ENCODE measurements around the gene MAP3K7. TPM values are rescaled to one million over a fixed set of nuclear protein-coding genes. Genes with fewer than 3 reads are reported as not detected.
A peak's percentile ranks its signal among the peaks of the same experiment; 100 is the strongest.
"Not testable (repeated sequence)": the region's sequence is repeated elsewhere in the genome, so short reads cannot be mapped to it uniquely, and the experiment has no call there.

Gene MAP3K7
- total RNA-seq, 2 donors from 2014 or later, result 25.2 to 32.6 TPM

- Mint-ChIP-seq H3K36me3 (peaks cover 46% of the 10 kb centered on the region), H3K4me1 (ENCODE audit: low read depth in 2 of 2) (peaks cover 30 to 48% of the 10 kb centered on the region in 2 donors)
- not testable (repeated sequence) for H3K27ac Mint-ChIP-seq; DNase-seq (ENCODE audit: low spot score); ATAC-seq; H3K9me3 Mint-ChIP-seq; H3K4me3 Mint-ChIP-seq; H3K27me3 Mint-ChIP-seq
Observed at GRCh38 chr6:90567682-90568081, 19.2 kb downstream of the MAP3K7 start.

DNA sequence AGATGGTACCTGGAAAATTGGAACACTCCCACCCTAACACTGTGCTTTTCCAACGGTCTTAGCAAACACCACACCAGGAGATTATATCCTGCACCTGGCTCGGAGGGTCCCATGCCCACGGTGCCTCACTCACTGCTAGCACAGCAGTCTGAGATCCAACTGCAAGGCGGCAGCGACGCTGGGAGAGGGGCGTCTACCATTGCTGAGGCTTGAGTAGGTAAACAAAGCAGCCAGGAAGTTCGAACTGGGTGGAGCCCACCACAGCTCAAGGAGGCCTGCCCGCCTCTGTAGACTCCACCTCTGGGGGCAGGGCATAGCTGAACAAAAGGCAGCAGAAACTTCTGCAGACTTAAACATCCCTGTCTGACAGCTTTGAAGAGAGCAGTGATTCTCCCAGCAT lies 24.5 kb downstream of the MAP3K7 start:
- H3K36me3 Mint-ChIP-seq, result peaks cover 43% of the 10 kb centered on the region
- H3K4me3 Mint-ChIP-seq; H3K9me3 Mint-ChIP-seq; ATAC-seq; H3K27me3 Mint-ChIP-seq; DNase-seq (ENCODE audit: low spot score): not testable (repeated sequence)
- H3K4me1 Mint-ChIP-seq (ENCODE audit: low read depth in 2 of 2), result peaks cover 34 to 37% of the 10 kb centered on the region in 2 donors
- peak overlapping the region in 1 of 2 donors; percentile 64 for H3K27ac Mint-ChIP-seq

GRCh38 chr6:90559931-90560330 lies 26.9 kb downstream of the MAP3K7 start:
- ATAC-seq, result no peak
- peaks cover 29% of the 10 kb centered on the region for H3K36me3 Mint-ChIP-seq

GRCh38 chr6:90557006-90557405 lies 29.9 kb downstream of the MAP3K7 start:
- peaks cover 10 to 11% of the 10 kb centered on the region in 2 donors for H3K4me1 Mint-ChIP-seq (ENCODE audit: low read depth in 2 of 2)
- no peak overlapping the region for H3K27ac Mint-ChIP-seq
- H3K9me3 Mint-ChIP-seq, result no peaks in the 10 kb centered on the region
- no peak for ATAC-seq
- peaks cover 8% of the 10 kb centered on the region for H3K36me3 Mint-ChIP-seq
- no peak for DNase-seq (ENCODE audit: low spot score)
- H3K4me3 Mint-ChIP-seq, result no peak overlapping the region
- no peaks in the 10 kb centered on the region for H3K27me3 Mint-ChIP-seq

More at GRCh38 chr6:90559931-90560330, 26.9 kb downstream of the MAP3K7 start:
- H3K4me3 Mint-ChIP-seq, result peak overlapping the region; percentile 10
- peak overlapping the region; percentile 7 to 71 for H3K27ac Mint-ChIP-seq
- H3K9me3 Mint-ChIP-seq, result peaks cover 4% of the 10 kb centered on the region
- H3K4me1 Mint-ChIP-seq (ENCODE audit: low read depth in 2 of 2), result peaks cover 31 to 35% of the 10 kb centered on the region in 2 donors
- no peak for DNase-seq (ENCODE audit: low spot score)
- no peaks in the 10 kb centered on the region for H3K27me3 Mint-ChIP-seq

GRCh38 chr6:90547991-90548390 lies 38.9 kb downstream of the MAP3K7 start:
- Mint-ChIP-seq H3K4me1 (ENCODE audit: low read depth in 2 of 2) (peaks cover 0 to 2% of the 10 kb centered on the region in 2 donors), H3K36me3 (peaks cover 37% of the 10 kb centered on the region), H3K27me3 (no peaks in the 10 kb centered on the region)

GRCh38 chr6:90547079-90547478 lies 39.8 kb downstream of the MAP3K7 start:
- no peaks in the 10 kb centered on the region for H3K27me3 Mint-ChIP-seq
- no peaks in the 10 kb centered on the region for H3K9me3 Mint-ChIP-seq
- DNase-seq (ENCODE audit: low spot score), result no peak
- no peak overlapping the region for H3K4me3 Mint-ChIP-seq
- peaks cover 37% of the 10 kb centered on the region for H3K36me3 Mint-ChIP-seq
- peaks cover 0 to 2% of the 10 kb centered on the region in 2 donors for H3K4me1 Mint-ChIP-seq (ENCODE audit: low read depth in 2 of 2)
- ATAC-seq, result no peak
- no peak overlapping the region for H3K27ac Mint-ChIP-seq

More at GRCh38 chr6:90547991-90548390, 38.9 kb downstream of the MAP3K7 start:
- Mint-ChIP-seq H3K4me3 (no peak overlapping the region), H3K9me3 (no peaks in the 10 kb centered on the region), H3K27ac (no peak overlapping the region)
- no peak for ATAC-seq
- no peak for DNase-seq (ENCODE audit: low spot score)

DNA sequence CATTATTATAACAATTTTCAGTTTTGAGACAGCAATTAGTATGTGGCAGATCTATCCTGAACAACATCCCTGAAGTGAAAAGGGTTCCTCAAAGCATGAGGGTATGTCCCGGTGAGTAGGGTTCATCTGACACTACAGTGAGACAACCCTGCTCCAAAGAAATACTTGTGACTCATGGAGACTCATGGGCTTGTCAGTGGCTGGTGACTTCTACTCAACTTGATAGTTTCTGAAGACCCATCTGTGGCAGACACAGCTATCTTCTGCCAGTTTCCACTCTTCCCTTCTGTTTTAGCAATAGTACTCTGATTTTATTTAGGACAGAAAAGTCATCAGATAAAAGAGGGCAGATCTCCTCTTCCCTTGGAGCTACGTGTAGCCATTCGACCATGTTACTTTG lies 41.4 kb downstream of the MAP3K7 start:
- H3K9me3 Mint-ChIP-seq, result no peaks in the 10 kb centered on the region
- H3K4me3 Mint-ChIP-seq, result no peak overlapping the region
- DNase-seq (ENCODE audit: low spot score) (no peak), ATAC-seq (no peak)
- H3K4me1 Mint-ChIP-seq (ENCODE audit: low read depth in 2 of 2), result peaks cover 0 to 2% of the 10 kb centered on the region in 2 donors
- no peak overlapping the region for H3K27ac Mint-ChIP-seq
- H3K36me3 Mint-ChIP-seq, result peaks cover 37% of the 10 kb centered on the region
- H3K27me3 Mint-ChIP-seq, result no peaks in the 10 kb centered on the region

- H3K27me3 Mint-ChIP-seq, result no peaks in the 10 kb centered on the region
- peaks cover 37% of the 10 kb centered on the region for H3K36me3 Mint-ChIP-seq
- H3K27ac Mint-ChIP-seq, result no peak overlapping the region
- H3K4me1 Mint-ChIP-seq (ENCODE audit: low read depth in 2 of 2), result peaks cover 0 to 2% of the 10 kb centered on the region in 2 donors
- H3K4me3 Mint-ChIP-seq, result no peak overlapping the region
- ATAC-seq (no peak), DNase-seq (ENCODE audit: low spot score) (no peak)
- H3K9me3 Mint-ChIP-seq, result no peaks in the 10 kb centered on the region
Observed at GRCh38 chr6:90544741-90545140, 42.1 kb downstream of the MAP3K7 start.

DNA sequence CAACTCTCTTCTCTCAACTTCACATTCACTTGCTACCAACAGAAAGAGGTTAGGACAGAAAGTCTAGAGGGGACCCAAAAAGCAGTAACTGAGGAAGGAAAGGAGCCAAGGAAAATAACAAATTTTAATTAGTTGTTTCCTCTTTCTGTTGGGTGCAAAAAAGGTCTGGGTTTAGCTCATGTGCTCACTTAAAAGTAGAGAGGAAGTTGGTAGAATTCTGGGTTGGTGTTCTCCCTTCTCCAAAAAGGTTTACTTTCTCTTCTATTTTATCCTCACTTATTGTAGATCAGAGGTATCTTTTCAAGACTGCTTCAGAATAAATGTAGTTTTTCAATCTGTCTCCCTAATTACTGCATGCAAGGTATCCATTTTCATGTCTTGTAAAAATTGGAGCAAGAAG lies 42.8 kb downstream of the MAP3K7 start:
- Mint-ChIP-seq H3K36me3 (peaks cover 33% of the 10 kb centered on the region), H3K4me3 (no peak overlapping the region), H3K4me1 (ENCODE audit: low read depth in 2 of 2) (peaks cover 0 to 2% of the 10 kb centered on the region in 2 donors), H3K27me3 (no peaks in the 10 kb centered on the region), H3K27ac (no peak overlapping the region), H3K9me3 (no peaks in the 10 kb centered on the region)
- ATAC-seq, result no peak
- no peak for DNase-seq (ENCODE audit: low spot score)

DNA sequence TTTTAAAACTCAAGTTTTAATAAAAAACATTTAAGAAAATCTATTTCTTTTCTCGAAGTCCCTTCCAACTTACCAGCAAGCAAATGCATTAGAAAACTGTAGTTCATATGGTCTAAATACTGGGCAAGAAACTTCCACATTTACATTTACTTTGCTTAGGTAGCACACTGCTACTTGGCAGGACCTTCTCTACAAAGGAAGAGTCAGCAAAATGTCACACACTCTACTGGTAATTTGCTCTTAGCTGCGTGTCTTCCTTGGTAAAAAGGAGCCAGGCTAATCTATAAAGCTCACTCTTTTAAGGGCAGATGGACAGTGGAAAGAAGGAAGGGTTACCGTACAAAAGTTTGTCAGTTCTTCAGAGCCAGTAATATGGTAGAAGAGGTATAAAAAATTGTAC lies 45.7 kb downstream of the MAP3K7 start:
- Mint-ChIP-seq H3K27me3 (no peaks in the 10 kb centered on the region), H3K4me1 (ENCODE audit: low read depth in 2 of 2) (peaks cover 0 to 2% of the 10 kb centered on the region in 2 donors), H3K36me3 (peaks cover 20% of the 10 kb centered on the region), H3K27ac (peak overlapping the region in 1 of 2 donors; percentile 15), H3K4me3 (no peak overlapping the region), H3K9me3 (no peaks in the 10 kb centered on the region)
- no peak for ATAC-seq
- DNase-seq (ENCODE audit: low spot score), result no peak

DNA sequence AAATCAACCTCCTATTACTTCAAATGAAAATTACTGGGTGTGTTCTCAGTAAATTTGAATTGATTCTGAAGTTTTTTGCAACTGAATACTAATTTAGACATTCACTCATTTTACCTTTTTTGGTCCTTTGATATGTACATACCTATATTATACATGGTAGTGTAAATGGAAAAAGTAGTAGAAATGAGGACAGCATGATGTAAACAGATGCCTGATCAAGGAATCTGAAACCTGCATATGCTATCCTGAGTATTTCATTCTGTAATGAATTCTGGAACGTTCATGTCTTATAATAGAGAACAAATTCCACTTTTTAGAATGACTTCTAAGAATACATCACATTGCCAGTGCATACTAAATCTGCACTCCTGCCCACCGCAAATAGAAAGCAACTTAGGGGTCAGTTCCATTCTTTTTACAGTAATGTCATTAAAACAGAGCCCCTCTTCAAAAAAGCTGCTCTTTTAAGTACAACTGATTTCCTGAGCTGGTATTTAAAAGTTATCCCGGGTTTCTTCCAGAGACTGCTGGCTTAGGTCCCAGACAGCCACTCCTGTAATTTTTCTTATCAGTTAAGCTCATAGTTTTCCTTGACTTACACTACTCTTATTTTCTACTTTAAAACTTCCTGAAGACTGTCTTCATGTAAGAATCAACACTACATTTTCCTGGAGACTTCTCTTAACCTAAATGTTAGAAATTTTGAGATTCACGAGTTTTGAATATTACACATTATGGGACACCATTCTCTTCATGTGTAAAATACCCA lies 48.4 kb downstream of the MAP3K7 start:
- no peaks in the 10 kb centered on the region for H3K27me3 Mint-ChIP-seq
- DNase-seq (ENCODE audit: low spot score), result no peak
- H3K27ac Mint-ChIP-seq, result no peak overlapping the region
- no peak for ATAC-seq
- no peaks in the 10 kb centered on the region for H3K9me3 Mint-ChIP-seq
- H3K4me1 Mint-ChIP-seq (ENCODE audit: low read depth in 2 of 2), result peaks cover 10% of the 10 kb centered on the region in 2 donors
- peaks cover 5% of the 10 kb centered on the region for H3K36me3 Mint-ChIP-seq
- H3K4me3 Mint-ChIP-seq, result no peak overlapping the region

DNA sequence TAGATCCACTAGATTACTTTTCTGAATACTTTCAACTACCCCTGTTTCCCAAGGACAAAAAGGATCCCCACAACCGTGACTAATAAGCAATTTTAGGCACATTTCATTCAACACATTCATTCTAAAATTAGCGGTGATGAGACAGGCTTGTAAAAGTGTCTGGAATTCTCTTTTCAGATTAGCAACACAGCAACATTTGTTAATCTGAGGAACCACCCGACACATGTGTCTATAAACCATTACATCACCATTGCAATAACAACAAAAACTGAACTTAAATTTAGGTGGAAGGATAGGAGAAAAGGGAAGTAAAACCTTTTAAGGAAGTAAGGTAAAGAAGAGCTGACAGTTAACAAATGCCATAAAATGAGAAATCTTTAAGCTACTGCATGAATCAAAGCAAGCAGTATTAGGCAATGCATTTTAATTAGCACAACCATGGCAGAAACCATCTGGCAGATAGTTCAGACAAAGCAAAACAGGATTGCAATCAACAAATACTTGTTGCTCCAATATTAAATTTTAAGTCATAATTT lies 49.1 kb downstream of the MAP3K7 start:
- Mint-ChIP-seq H3K9me3 (no peaks in the 10 kb centered on the region), H3K27me3 (no peaks in the 10 kb centered on the region), H3K4me3 (no peak overlapping the region), H3K4me1 (ENCODE audit: low read depth in 2 of 2) (peaks cover 16 to 17% of the 10 kb centered on the region in 2 donors), H3K27ac (no peak overlapping the region), H3K36me3 (peaks cover 5% of the 10 kb centered on the region)
- ATAC-seq (no peak), DNase-seq (ENCODE audit: low spot score) (no peak)

DNA sequence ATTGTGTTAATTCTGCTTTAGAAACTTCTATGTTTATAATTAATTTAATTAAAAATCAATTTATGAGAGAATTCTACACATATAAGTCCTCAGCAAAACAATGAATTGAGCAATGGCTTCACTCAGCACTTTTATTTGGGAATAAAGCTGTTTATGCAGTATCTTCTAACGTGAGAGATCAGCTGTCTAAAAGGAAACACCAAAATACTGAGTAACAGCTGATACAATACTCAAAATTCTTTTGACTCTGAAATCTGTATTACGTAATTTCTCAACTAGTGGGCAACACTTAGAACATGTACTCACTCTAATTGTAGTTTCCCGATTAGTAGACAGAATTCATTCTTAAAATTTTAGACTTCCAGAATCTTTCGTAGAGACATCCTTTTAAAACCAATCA lies 49.8 kb downstream of the MAP3K7 start:
- H3K4me3 Mint-ChIP-seq, result no peak overlapping the region
- no peaks in the 10 kb centered on the region for H3K9me3 Mint-ChIP-seq
- peaks cover 19 to 21% of the 10 kb centered on the region in 2 donors for H3K4me1 Mint-ChIP-seq (ENCODE audit: low read depth in 2 of 2)
- H3K27me3 Mint-ChIP-seq, result no peaks in the 10 kb centered on the region
- H3K27ac Mint-ChIP-seq, result no peak overlapping the region
- peaks cover 5% of the 10 kb centered on the region for H3K36me3 Mint-ChIP-seq
- ATAC-seq (no peak), DNase-seq (ENCODE audit: low spot score) (no peak)

GRCh38 chr6:90536520-90536919 lies 50.4 kb downstream of the MAP3K7 start:
- no peak overlapping the region for H3K27ac Mint-ChIP-seq
- no peaks in the 10 kb centered on the region for H3K27me3 Mint-ChIP-seq
- DNase-seq (ENCODE audit: low spot score) (no peak), ATAC-seq (no peak)
- no peaks in the 10 kb centered on the region for H3K9me3 Mint-ChIP-seq
- no peak overlapping the region for H3K4me3 Mint-ChIP-seq
- peaks cover 21 to 22% of the 10 kb centered on the region in 2 donors for H3K4me1 Mint-ChIP-seq (ENCODE audit: low read depth in 2 of 2)
- peaks cover 5% of the 10 kb centered on the region for H3K36me3 Mint-ChIP-seq
